HG03439 (cell line): ENCODE measurements around the gene QSER1.

Experiments
- ATAC-seq: cut with Tn5 transposase; IDR thresholded peaks from one replicate; pipeline ENCODE4 v1.9.1; 2021; ENCODE audit warnings: mild to moderate bottlenecking, moderate library complexity; ENCODE audit not compliant: unreplicated experiment

QSER1 gene

DNA sequence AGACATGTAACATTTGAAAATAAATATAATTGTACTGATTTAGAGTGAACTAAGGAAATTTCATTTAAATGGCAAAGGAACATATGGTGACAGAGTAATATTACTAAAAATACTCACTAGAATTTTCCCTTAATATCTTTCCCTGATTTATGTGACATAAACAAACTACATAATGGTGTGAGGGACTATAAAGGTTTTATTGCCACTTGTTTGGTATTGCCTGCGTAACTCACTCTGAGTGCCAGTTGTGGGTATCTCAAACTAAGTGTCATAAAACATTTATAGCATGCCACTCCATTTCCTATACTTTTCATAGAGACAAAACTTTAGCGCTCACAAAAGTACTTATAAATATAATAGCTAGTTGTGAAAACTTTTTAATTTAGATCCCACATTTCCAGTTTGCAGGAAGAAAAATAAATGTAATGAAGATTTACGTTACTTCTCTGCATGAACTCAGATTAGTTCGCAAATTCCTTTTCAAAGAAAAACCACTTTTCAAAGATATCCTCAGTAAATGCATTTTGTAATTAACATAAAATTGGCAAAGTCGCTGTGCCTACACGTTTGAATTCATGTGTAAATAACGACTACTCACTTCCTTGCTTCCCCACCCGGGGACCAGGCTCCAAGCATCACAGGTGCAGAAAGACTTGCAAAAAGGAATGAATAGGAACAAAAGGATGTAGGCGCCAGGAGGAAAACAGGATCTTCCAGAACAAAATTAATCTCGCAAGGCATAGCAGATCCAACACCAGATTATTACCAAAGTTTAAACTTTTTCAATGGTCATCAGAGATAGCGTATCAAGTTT, 1.6 kb upstream of the QSER1 start:
- ATAC-seq, result no peak

DNA sequence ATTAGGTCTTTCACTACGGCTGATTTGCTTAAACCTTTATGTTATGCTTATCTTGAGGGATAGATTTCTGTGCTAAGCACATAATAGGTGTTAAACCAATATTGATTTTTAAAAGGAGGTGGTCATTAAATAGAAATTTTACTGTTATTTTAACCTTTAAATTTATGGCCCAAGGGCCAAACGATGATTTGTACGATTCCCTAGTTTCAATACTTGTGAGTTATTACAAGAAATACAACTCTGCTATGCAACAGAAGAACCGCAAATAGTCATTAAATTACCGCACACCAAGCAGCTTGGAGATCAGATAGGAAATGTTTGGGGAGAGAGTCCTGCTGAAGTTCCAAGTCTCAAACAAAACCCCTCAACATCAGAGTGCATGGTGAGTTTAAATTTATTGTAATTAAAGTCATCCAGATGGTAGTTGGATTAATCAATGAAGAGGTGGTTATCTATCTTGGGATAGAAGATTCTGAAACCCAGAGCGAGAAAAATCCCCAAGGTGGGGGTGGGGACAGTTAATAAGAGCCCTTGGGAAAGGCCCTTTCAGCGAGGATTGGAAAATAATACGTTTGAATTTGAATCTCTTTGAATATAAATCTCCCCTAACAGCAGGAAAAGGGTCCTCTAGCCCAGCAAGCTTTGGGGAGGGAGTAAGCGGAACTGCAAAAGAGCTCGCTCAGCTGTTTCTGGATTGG, 805 bp upstream of the QSER1 start:
- ATAC-seq, result no peak

GRCh38 chr11:32893093-32893342, 407 bp downstream of the QSER1 start:
- ATAC-seq, result no peak

DNA sequence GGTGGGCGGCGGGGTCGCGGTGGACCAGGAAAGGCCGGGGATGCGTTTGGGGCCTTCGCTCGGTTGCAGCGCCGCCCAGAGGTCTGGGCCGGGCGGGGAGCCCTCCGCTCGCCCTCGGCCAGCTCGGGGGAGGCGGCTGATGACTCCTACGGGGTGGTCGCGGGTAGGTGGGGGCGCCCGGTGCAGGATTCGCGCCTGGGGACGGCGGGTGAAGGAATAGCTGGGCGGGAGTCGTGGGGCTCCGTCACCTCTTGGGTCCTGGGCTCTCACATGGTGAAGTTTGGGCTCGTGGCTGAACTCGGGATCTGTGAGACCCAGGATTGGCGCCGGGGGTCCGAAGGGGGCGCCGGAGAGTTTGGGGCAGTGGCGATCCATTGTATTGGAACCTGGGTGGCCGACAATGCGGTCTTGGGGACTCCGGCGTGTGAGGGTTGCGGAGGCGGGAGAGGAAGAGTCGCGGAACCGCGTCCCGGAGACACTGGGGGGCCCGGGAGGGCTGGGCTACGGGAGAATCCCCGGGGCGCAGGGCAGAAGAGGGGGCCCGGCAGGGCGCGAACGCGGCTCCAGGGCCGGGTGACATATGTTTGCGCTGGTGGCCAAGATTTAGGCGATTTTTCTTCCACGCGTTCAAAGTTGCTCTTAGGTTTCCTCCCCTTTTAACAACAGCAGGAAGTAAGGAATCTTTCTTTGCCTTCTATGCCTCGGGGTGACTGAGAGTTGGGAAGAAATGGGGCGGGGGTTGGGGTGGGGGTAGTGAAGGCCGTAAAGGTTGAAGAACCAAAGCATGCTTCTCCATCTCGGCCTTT, 935 bp downstream of the QSER1 start:
- peak; percentile 34 for ATAC-seq

GRCh38 chr11:32894149-32894827, 1.7 kb downstream of the QSER1 start:
- no peak for ATAC-seq

- no peak for ATAC-seq
Observed at GRCh38 chr11:32894921-32895320, 2.3 kb downstream of the QSER1 start.

DNA sequence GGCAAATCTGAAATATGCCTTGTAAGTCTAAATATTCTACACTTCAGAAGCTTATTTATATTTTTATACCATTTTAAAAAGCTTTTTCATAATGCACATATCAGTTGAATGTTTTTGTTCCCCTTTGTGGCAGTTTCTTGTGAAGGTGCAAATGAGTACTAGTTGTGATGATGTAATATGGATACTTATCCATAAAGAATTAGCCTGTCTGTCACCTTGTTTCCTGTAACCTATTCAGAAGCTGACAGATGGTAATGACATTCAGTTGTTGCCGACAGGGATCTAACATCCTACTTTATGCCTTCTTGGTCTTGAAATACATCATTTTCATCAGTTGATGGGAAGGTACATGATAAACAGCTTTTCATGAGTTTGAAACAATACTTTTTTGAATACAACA, 2.9 kb downstream of the QSER1 start:
- ATAC-seq, result no peak

- ATAC-seq, result no peak
Observed at GRCh38 chr11:32897103-32897502, 4.5 kb downstream of the QSER1 start.

GRCh38 chr11:32899438-32899837, 6.8 kb downstream of the QSER1 start:
- no peak for ATAC-seq

DNA sequence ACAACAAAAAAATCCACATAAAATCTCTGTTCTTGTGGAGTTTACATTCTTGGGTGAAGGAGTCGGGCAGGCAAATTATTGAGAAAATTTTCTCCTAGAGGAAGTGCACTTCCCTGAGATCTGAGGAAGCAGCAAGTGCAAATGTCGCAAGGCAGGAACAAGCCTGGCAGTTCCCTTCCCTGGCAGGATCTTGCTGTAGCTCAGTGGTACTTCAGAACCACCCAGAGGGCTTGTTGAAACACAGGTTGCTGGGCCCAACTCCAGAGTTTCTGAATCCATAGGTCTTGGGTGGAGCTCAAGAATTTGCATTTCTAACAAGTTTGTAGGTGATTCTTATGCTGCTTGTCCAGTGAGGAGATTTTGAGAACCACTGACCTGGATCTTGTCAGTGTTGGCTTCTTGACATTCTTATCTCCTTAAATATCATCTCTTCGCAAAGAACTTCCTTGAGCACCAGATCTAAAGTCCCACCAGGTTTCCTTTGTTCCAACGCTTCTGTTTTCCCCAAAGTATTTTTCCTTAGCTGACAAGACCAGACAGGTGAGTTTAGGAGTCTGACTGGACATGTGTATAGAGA, 9.6 kb downstream of the QSER1 start:
- no peak for ATAC-seq

DNA sequence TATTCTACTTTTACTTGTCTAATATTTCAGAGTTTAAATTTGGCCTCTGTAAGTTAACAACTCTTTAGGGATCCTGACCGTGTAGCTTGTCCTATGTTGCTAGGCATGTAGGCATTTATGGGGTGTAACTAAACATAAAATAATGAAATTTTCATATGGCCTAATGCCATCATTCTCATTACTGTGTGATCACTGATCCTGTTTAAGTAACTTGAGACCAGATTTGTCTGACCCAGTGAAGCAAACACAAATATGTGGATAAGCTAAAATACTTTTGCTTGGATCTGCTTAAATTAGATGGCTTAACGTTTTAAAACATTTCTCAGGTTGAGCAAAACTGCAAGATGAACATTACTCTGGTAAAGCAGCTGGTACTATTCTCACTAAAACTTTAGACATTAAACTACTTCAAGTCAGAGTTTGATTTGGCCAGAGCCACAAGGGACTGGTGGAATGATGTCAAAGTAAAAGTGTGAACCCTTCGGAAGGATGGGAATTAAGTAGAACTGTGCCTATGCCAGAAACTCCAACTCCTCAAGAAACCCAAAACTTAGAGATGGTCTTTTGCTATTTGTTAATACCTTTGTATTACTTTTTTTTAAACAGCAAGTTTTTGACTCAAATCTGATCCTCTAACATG, 12.5 kb downstream of the QSER1 start:
- no peak for ATAC-seq

DNA sequence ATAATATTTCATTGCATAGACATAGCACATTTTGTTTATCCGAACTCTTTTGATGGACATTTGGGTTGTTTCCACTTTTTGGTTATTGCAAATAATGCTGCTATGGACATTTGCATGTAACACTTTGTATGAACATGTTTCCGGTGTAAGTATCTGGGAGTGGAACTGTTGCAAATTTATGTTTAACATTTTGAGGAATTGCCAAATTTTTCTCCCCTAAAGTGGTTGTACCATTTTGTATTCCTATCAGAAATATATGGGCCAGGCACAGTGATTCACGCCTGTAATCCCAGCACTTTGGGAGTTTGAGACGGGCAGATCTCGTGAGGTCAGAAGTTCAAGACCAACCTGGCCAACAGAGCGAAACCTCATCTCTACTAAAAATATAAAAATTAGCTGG, 16.0 kb downstream of the QSER1 start:
- ATAC-seq, result no peak

DNA sequence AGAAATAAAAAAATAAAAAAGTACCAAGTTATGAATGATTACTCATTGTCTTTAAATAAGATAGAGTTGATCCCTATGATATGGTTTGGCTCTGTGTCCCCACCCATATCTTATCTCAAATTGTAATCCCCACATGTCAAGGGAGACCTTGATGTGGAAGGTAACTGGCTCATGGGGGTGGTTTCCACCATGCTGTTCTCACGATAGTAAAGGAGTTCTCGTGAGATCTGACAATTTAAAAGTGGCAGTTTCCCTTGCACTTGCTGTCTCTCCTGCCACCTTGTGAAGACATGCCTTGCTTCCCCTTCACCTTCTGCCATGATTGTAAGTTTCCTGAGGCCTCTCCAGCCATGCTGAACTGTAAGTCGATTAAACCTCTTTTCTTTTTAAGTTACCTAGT, 18.8 kb downstream of the QSER1 start:
- ATAC-seq, result no peak

GRCh38 chr11:32913445-32913844, 20.8 kb downstream of the QSER1 start:
- no peak for ATAC-seq

- no peak for ATAC-seq
Observed at GRCh38 chr11:32916361-32916760, 23.8 kb downstream of the QSER1 start.

- no peak for ATAC-seq
Observed at GRCh38 chr11:32916994-32917393, 24.4 kb downstream of the QSER1 start.

DNA sequence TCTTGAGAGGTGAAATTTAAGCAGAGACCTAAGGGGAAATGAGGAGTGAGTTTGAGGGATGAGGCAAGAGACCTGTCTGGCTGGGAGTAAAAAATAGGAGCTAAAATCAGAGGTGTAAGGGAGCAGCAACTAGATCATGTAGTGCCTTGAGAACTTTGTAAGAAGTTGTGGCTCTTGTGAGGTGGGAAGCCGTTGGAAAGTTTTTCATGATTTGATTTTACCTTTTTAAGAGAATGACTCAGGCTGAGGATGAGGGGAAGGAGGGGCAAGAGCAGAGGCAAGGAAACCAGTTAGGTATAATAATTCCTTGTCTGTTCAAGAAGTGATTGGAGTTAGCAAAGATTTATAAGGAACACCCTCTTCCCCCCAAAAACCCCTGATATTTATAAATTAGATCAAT, 25.8 kb downstream of the QSER1 start:
- no peak for ATAC-seq

- no peak for ATAC-seq
Observed at GRCh38 chr11:32919338-32919737, 26.7 kb downstream of the QSER1 start.

DNA sequence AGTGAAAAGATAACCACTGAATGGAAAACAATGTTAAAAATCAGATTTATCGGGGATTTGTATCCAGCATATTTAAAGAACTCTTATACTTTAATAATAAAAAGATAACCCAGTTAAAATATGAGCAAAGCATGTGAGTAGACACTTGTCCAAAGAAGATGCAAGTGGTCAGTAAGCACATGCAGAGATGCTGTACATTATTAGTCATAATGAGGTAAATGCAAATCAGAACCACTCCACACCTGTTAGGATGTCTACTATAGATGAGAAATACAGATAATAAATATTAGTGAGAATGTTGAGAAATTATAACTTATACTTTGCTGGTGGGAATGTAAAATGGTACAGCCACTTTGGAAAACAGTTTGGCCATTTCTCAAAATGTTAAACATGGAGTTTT, 28.0 kb downstream of the QSER1 start:
- ATAC-seq, result no peak

- ATAC-seq, result no peak
Observed at GRCh38 chr11:32921204-32921603, 28.6 kb downstream of the QSER1 start.

DNA sequence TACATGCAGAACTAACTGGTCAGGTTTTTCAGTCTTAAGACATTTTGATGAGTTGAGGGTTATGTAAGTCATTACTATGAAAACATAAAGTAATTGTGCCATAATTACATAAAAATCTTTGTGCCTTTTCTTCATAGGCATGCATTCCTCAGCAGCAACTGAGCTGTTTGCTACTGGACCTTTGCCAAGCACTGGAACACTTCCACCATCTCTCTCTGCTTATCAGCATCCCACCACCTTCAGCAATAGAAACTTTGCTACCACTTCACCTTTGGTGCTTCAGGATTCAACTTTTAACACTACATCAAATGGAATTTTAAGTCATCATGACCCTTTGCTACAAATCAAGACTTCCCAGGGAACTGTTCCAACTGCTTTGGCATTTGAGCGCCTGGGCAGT, 39.0 kb downstream of the QSER1 start:
- ATAC-seq, result no peak
